ENCODE measurements around the gene MRPL2. TPM values are rescaled to one million over a fixed set of nuclear protein-coding genes. Genes with fewer than 3 reads are reported as not detected.
A peak's percentile ranks its signal among the peaks of the same experiment; 100 is the strongest.

MRPL2 gene
- total and polyA plus RNA-seq, 10 donors: 11.0 to 53.9 (median 38.0) TPM

GRCh38 chr6:43076464-43077332 is 17.5 kb upstream of the MRPL2 start:
- intact Hi-C loops (cut with DNase I; ENCODE audit: low total_unique reads): no loop called here
- TF ChIP-seq POLR2A (IDR thresholded peaks at IDR 0.05) (no peak), POLR2AphosphoS5 (IDR thresholded peaks at IDR 0.05) (peak in 1 of 3 donors; percentile 25)
- TF ChIP-seq, protein P1, sequence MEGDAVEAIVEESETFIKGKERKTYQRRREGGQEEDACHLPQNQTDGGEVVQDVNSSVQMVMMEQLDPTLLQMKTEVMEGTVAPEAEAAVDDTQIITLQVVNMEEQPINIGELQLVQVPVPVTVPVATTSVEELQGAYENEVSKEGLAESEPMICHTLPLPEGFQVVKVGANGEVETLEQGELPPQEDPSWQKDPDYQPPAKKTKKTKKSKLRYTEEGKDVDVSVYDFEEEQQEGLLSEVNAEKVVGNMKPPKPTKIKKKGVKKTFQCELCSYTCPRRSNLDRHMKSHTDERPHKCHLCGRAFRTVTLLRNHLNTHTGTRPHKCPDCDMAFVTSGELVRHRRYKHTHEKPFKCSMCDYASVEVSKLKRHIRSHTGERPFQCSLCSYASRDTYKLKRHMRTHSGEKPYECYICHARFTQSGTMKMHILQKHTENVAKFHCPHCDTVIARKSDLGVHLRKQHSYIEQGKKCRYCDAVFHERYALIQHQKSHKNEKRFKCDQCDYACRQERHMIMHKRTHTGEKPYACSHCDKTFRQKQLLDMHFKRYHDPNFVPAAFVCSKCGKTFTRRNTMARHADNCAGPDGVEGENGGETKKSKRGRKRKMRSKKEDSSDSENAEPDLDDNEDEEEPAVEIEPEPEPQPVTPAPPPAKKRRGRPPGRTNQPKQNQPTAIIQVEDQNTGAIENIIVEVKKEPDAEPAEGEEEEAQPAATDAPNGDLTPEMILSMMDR (IDR thresholded peaks at IDR 0.05 in 8 of 11, conservative IDR thresholded peaks at IDR 0.05 in 3 of 11): no peak
- 0 to 1% (median 1%) methylated on average over 41 to 72 of the region's 72 CpGs for WGBS, 5 donors
- H3K27ac ChIP-seq: peak overlapping the region in 7 of 8 donors; percentile 61 to 83 (median 76)
- no peak for DNase-seq
- peak overlapping the region; percentile 33 to 72 (median 52) for H3K4me3 ChIP-seq
- H3K4me1 ChIP-seq: peaks cover 0 to 30% (median 19%) of the 10 kb centered on the region in 6 donors
- no peaks in the 10 kb centered on the region for H3K9me3 ChIP-seq
- H3K36me3 ChIP-seq: peaks cover 0 to 36% (median 15%) of the 10 kb centered on the region in 6 donors
- H3K27me3 ChIP-seq (replicated peaks in 1 of 7): peaks cover 0 to 30% (median 18%) of the 10 kb centered on the region in 7 donors

DNA sequence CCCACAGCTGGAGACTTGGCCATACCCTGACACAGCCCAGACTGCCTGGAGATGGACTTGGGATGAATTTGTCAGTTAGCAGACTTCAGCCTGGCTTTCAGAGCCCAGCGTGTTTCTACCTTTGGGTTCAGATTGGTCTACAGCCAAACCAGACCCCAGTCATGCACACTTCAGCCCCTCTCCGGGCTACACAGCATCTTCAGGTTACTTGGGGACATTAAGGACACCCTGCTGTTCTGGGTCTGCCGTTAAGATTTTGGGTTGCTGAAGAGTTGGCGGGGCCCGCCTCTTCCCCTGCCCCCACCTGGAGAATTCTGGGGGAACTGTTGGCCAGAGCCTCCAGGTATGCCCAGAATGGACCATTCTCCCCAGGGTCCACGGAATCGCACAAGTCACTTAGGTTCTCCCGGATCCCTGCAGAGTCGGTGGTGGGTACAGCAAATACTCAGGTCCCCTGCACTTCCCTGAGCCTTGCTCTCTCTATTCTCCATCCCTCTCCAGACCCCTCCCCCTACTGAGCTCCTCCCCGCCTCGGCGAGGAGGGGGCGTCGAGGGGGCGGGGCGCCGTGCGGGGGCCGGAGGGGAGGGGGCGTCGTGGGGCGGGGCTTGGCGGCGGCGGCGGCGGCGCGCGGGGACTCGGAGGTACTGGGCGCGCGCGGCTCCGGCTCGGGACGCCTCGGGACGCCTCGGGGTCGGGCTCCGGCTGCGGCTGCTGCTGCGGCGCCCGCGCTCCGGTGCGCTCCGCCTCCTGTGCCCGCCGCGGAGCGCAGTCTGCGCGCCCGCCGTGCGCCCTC is 16.6 kb upstream of the MRPL2 start, which contains the start of gene PTK7:
Gene PTK7, plus strand, starts transcription at position 645 of the 794 bp plus-strand sequence. CDS start 175 bp downstream, outside the sequence.
- intact Hi-C loops (cut with DNase I; ENCODE audit: low total_unique reads): no loop called here
- Histone ChIP-seq H3K4me1 (peaks cover 0 to 30% (median 19%) of the 10 kb centered on the region in 6 donors), H3K9me3 (no peaks in the 10 kb centered on the region), H3K36me3 (peaks cover 0 to 45% (median 19%) of the 10 kb centered on the region in 6 donors), H3K4me3 (peak within 1 kb of the TSS; percentile 33 to 72 (median 52)), H3K27me3 (replicated peaks in 1 of 7) (peaks cover 0 to 30% (median 18%) of the 10 kb centered on the region in 7 donors), H3K27ac (peak within 1 kb of the TSS in 7 of 8 donors; percentile 61 to 83 (median 76))
- WGBS, 5 donors: 3 to 17% (median 10%) methylated on average over 8 to 60 of the region's 60 CpGs
- no peak for TF ChIP-seq POLR2AphosphoS5 (IDR thresholded peaks at IDR 0.05)
- no peak for TF ChIP-seq POLR2A (IDR thresholded peaks at IDR 0.05)
- TF ChIP-seq, protein P1 (IDR thresholded peaks at IDR 0.05 in 8 of 11, conservative IDR thresholded peaks at IDR 0.05 in 3 of 11): no peak
- DNase-seq: no peak

DNA sequence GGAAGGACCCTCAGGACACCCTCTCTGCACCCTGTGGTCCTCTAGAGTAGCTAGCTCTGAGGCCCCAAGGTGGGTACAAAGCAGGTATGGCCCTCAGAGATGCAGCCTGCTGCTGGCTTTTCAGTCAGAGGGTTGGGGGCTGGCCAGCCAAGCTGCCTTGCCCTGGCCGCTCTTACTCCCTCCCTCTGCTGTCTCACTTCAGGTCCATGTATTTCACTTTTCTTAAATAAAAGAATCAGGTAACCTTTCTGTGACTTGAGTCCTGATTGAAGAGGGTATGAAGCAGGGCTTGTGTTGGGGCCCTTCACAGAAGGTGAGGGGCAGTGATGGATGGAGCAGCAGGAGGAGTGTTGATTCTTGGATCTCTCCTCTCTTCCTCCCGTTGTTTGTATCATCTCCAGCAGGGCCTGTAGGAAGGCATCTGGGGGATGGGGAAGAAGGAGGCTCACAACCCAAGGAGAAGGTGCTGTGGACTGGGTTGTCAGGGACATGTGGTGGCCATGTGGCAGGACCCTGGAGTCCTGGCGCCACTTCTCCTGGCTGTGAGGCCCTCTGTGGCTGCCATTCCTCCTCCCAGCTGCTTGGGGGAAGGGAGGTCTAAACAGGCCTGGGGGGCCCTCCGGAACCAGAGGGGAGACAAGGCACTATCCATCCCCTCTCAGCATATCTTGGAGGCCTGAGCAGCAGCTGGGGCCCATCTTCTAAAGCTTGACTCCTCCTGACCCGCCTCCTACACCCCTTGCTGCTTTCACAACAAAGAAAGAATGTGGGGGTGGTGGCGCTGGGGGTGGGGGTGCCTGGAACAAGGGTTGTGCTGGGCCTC is 15.8 kb upstream of the MRPL2 start:
- intact Hi-C loops (cut with DNase I; ENCODE audit: low total_unique reads): no loop called here

More for the DNA sequence above, 15.8 kb upstream of the MRPL2 start:
- WGBS, 5 donors: 66 to 77% (median 73%) methylated on average over 4 to 6 of the region's 6 CpGs
- Histone ChIP-seq H3K36me3 (peaks cover 0 to 52% (median 20%) of the 10 kb centered on the region in 6 donors), H3K4me3 (peak overlapping the region in 1 of 8 donors; percentile 72), H3K27ac (peak overlapping the region in 7 of 8 donors; percentile 26 to 83 (median 58)), H3K9me3 (no peaks in the 10 kb centered on the region), H3K4me1 (peaks cover 0 to 34% (median 20%) of the 10 kb centered on the region in 6 donors), H3K27me3 (replicated peaks in 1 of 7) (peaks cover 0 to 30% (median 18%) of the 10 kb centered on the region in 7 donors)
- peak; percentile 73 for DNase-seq
- peak; percentile 45 to 64 (median 56) for TF ChIP-seq POLR2AphosphoS5 (IDR thresholded peaks at IDR 0.05)
- TF ChIP-seq, protein P1 (IDR thresholded peaks at IDR 0.05 in 8 of 11, conservative IDR thresholded peaks at IDR 0.05 in 3 of 11): no peak
